CD4-positive, alpha-beta T cell treated with Interleukin-12 subunit alpha and Interleukin-12 subunit beta, for 1 hour (primary cell): ENCODE data around the gene GPR137.
A peak's percentile ranks its signal among the peaks of the same experiment; 100 is the strongest.

Experiments used
- DNase-seq: peaks from one replicate; pipeline ENCODE4 v3.0.0-alpha.2; 2020

The GPR137 gene

GRCh38 chr11:64249563-64250414, 35.9 kb upstream of the GPR137 start:
- no peak for DNase-seq

GRCh38 chr11:64250415-64251015, 35.1 kb upstream of the GPR137 start:
- DNase-seq, result no peak

GRCh38 chr11:64251016-64251752, 34.5 kb upstream of the GPR137 start, which contains the start of gene PLCB3:
Gene PLCB3, plus strand, starts transcription at chr11:64251530. Its CDS starts 120 bp downstream, at chr11:64251650.
- DNase-seq, result peak; percentile 74

GRCh38 chr11:64251753-64252002, 34.0 kb upstream of the GPR137 start:
- DNase-seq, result no peak

GRCh38 chr11:64252003-64252872, 33.4 kb upstream of the GPR137 start:
- DNase-seq, result no peak

GRCh38 chr11:64253043-64253442, 32.6 kb upstream of the GPR137 start:
- no peak for DNase-seq

GRCh38 chr11:64253481-64253880, 32.2 kb upstream of the GPR137 start:
- DNase-seq, result no peak

- no peak for DNase-seq
Measured at GRCh38 chr11:64254326-64254725, 31.3 kb upstream of the GPR137 start.

- DNase-seq, result no peak
Measured at GRCh38 chr11:64255135-64256128, 30.2 kb upstream of the GPR137 start.

GRCh38 chr11:64256300-64256699, 29.3 kb upstream of the GPR137 start:
- DNase-seq, result no peak

- no peak for DNase-seq
Measured at GRCh38 chr11:64258356-64258755, 27.3 kb upstream of the GPR137 start.

GRCh38 chr11:64258946-64259532, 26.6 kb upstream of the GPR137 start:
- DNase-seq, result no peak

GRCh38 chr11:64259533-64260067, 26.0 kb upstream of the GPR137 start:
- DNase-seq, result no peak

- no peak for DNase-seq
Measured at GRCh38 chr11:64260147-64260708, 25.4 kb upstream of the GPR137 start.

GRCh38 chr11:64261556-64262080, 24.0 kb upstream of the GPR137 start:
- no peak for DNase-seq

- no peak for DNase-seq
Measured at GRCh38 chr11:64262271-64263002, 23.2 kb upstream of the GPR137 start.

- no peak for DNase-seq
Measured at GRCh38 chr11:64263021-64263946, 22.4 kb upstream of the GPR137 start.

- no peak for DNase-seq
Measured at GRCh38 chr11:64263947-64264317, 21.7 kb upstream of the GPR137 start.
